Stimulated activated CD4-positive, alpha-beta T cell treated with anti-CD3 and anti-CD28 coated beads, Interleukin-12 subunit alpha, Interleukin-12 subunit beta, amount 100 ng/mL, for 48 hours (primary cell): ENCODE data around the gene UHRF2.
"Not testable (repeated sequence)": the region's sequence is repeated elsewhere in the genome, so short reads cannot be mapped to it uniquely, and the experiment has no call there.

ENCODE experiments used
- DNase-seq, 3 donors: peaks; one replicate each; pipeline ENCODE4 v3.0.0-alpha.2; 2020; ENCODE audit warnings: low read depth in 2 of 3, low spot score in 1 of 3

The UHRF2 gene

GRCh38 chr9:6426117-6426516 is 13.1 kb downstream of the UHRF2 start:
- DNase-seq, result no peak

GRCh38 chr9:6428940-6429889 is 16.2 kb downstream of the UHRF2 start:
- DNase-seq, result no peak

GRCh38 chr9:6431038-6431437 is 18.0 kb downstream of the UHRF2 start:
- no peak for DNase-seq

- no peak for DNase-seq
Measured at GRCh38 chr9:6433410-6433809, 20.4 kb downstream of the UHRF2 start.

- DNase-seq, result no peak
Measured at GRCh38 chr9:6439051-6439703, 26.2 kb downstream of the UHRF2 start.

- no peak for DNase-seq
Measured at GRCh38 chr9:6440405-6440804, 27.4 kb downstream of the UHRF2 start.

- DNase-seq, result no peak
Measured at GRCh38 chr9:6441269-6441668, 28.3 kb downstream of the UHRF2 start.

- DNase-seq, result no peak
Measured at GRCh38 chr9:6443661-6444060, 30.7 kb downstream of the UHRF2 start.

- DNase-seq, result no peak
Measured at GRCh38 chr9:6444128-6444527, 31.1 kb downstream of the UHRF2 start.

- no peak for DNase-seq
Measured at GRCh38 chr9:6449086-6449485, 36.1 kb downstream of the UHRF2 start.

- DNase-seq, result no peak
Measured at GRCh38 chr9:6449645-6450044, 36.6 kb downstream of the UHRF2 start.

GRCh38 chr9:6450641-6451375 is 37.8 kb downstream of the UHRF2 start:
- no peak for DNase-seq

- not testable (repeated sequence) for DNase-seq
Measured at GRCh38 chr9:6455292-6455691, 42.3 kb downstream of the UHRF2 start.

GRCh38 chr9:6458704-6459103 is 45.7 kb downstream of the UHRF2 start:
- not testable (repeated sequence) for DNase-seq

- DNase-seq, result no peak
Measured at GRCh38 chr9:6459718-6460117, 46.7 kb downstream of the UHRF2 start.

GRCh38 chr9:6460189-6460768 is 47.3 kb downstream of the UHRF2 start:
- DNase-seq, result no peak

GRCh38 chr9:6461619-6462018 is 48.6 kb downstream of the UHRF2 start:
- DNase-seq, result no peak

GRCh38 chr9:6467006-6467625 is 54.1 kb downstream of the UHRF2 start:
- no peak for DNase-seq

GRCh38 chr9:6471231-6471850 is 58.3 kb downstream of the UHRF2 start:
- DNase-seq, result no peak

GRCh38 chr9:6473151-6473550 is 60.2 kb downstream of the UHRF2 start:
- no peak for DNase-seq
